ENCODE data around the gene MPG. TPM values are rescaled to one million over a fixed set of nuclear protein-coding genes. Genes with fewer than 3 reads are reported as not detected.

MPG gene
- polyA plus RNA-seq, 1 experiment, result 47.3 TPM

Small RNAs within 50 kb of the gene (small RNA-seq; reads per million reads assigned to genes)
- gene Z69720.2 (ENCODE audit: insufficient read length, low read depth), result not detected

Other genes starting within 250 kb of the MPG start
- gene POLR3K, start 24.6 kb upstream of the MPG start, polyA plus RNA-seq (2011; rRNA removed), result 13.7 and 14.4 TPM in 2 replicates
- 38.8 and 42.3 TPM in 2 replicates for gene SNRNP25, start 24.4 kb upstream of the MPG start, polyA plus RNA-seq (2011; rRNA removed)
- gene RHBDF1, start 5.6 kb upstream of the MPG start, polyA plus RNA-seq (2011; rRNA removed), result 50.2 and 61.7 TPM in 2 replicates
- gene NPRL3, start 60.4 kb downstream of the MPG start, polyA plus RNA-seq (2011; rRNA removed), result 11.0 and 14.9 TPM in 2 replicates
- gene HBZ, start 74.4 kb downstream of the MPG start, polyA plus RNA-seq (2011; rRNA removed), result not detected in 2 replicates
- not detected in 2 replicates for gene HBM, start 87.8 kb downstream of the MPG start, polyA plus RNA-seq (2011; rRNA removed)
- gene HBA2, start 94.7 kb downstream of the MPG start, polyA plus RNA-seq (2011; rRNA removed), result not detected in 2 replicates
- not detected in 2 replicates for gene HBA1, start 98.5 kb downstream of the MPG start, polyA plus RNA-seq (2011; rRNA removed)
- gene HBQ1, start 102.2 kb downstream of the MPG start, polyA plus RNA-seq (2011; rRNA removed), result not detected in 2 replicates
- gene LUC7L, start 151.2 kb downstream of the MPG start, polyA plus RNA-seq (2011; rRNA removed), result 37.6 and 47.2 TPM in 2 replicates
- 42.3 and 42.7 TPM in 2 replicates for gene FAM234A, start 156.6 kb downstream of the MPG start, polyA plus RNA-seq (2011; rRNA removed)
- gene RGS11, start 197.7 kb downstream of the MPG start, polyA plus RNA-seq (2011; rRNA removed), result 0.30 and 0.33 TPM in 2 replicates
- not detected in 2 replicates for gene ARHGDIG, start 202.4 kb downstream of the MPG start, polyA plus RNA-seq (2011; rRNA removed)
- gene PDIA2, start 204.9 kb downstream of the MPG start, polyA plus RNA-seq (2011; rRNA removed), result 0.42 and 0.45 TPM in 2 replicates